MG63 (cell line): ENCODE measurements around the gene ATG13. TPM values are rescaled to one million over a fixed set of nuclear protein-coding genes. Genes with fewer than 3 reads are reported as not detected.

Source experiments
- DNase-seq: peaks from one replicate; pipeline ENCODE4 v3.0.0-alpha.2; 2020
- H3K27me3 ChIP-seq: fragments of 250-450 bp; sonication (Bioruptor Pico); 2 replicates; pipeline ENCODE4 v1.5.1; 2020; ENCODE audit warnings: mild to moderate bottlenecking, moderate library complexity
- H3K36me3 ChIP-seq: fragments of 250-450 bp; sonication (Bioruptor Pico); 2 replicates; pipeline ENCODE4 v1.5.1; 2020; ENCODE audit warnings: mild to moderate bottlenecking, moderate library complexity
- H3K4me3 ChIP-seq: fragments of 250-450 bp; sonication (Bioruptor Pico); 2 replicates; pipeline ENCODE4 v1.5.1; 2020; ENCODE audit warnings: mild to moderate bottlenecking, moderate library complexity
- H3K9me3 ChIP-seq: fragments of 250-450 bp; sonication (Bioruptor Pico); 2 replicates; pipeline ENCODE4 v1.5.1; 2020; ENCODE audit warnings: mild to moderate bottlenecking, moderate library complexity
- total RNA-seq: library from RNA; depleted of rRNA; stranded (reverse); fragments of >200 nt; shearing (Covaris generic); gene quantifications from 2 replicates; pipeline ENCODE4 v1.2.3, GENCODE V29; 2014; ENCODE audit warnings: low replicate concordance

ATG13 gene
- total RNA-seq, 1 experiment from 2014 or later = 41.2 TPM

- Histone ChIP-seq H3K4me3 (no peak overlapping the region), H3K36me3 (peaks cover 8% of the 10 kb centered on the region), H3K9me3 (no peaks in the 10 kb centered on the region), H3K27me3 (no peaks in the 10 kb centered on the region)
- no peak for DNase-seq
These were observed 16.2 kb downstream of the ATG13 start for GRCh38 chr11:46633291-46634217.

- no peaks in the 10 kb centered on the region for H3K9me3 ChIP-seq
- H3K27me3 ChIP-seq = no peaks in the 10 kb centered on the region
- peaks cover 8% of the 10 kb centered on the region for H3K36me3 ChIP-seq
- H3K4me3 ChIP-seq = no peak overlapping the region
- no peak for DNase-seq
These were observed 18.3 kb downstream of the ATG13 start for GRCh38 chr11:46635557-46636139.

- peaks cover 7% of the 10 kb centered on the region for H3K36me3 ChIP-seq
- H3K27me3 ChIP-seq = no peaks in the 10 kb centered on the region
- H3K4me3 ChIP-seq = no peak overlapping the region
- no peaks in the 10 kb centered on the region for H3K9me3 ChIP-seq
- no peak for DNase-seq
These were observed 20.2 kb downstream of the ATG13 start for GRCh38 chr11:46637546-46637945.

GRCh38 chr11:46639197-46639839 lies 22.0 kb downstream of the ATG13 start:
- Histone ChIP-seq H3K27me3 (no peaks in the 10 kb centered on the region), H3K9me3 (no peaks in the 10 kb centered on the region), H3K4me3 (no peak overlapping the region), H3K36me3 (peaks cover 10% of the 10 kb centered on the region)
- DNase-seq = no peak

- H3K27me3 ChIP-seq = no peaks in the 10 kb centered on the region
These were observed 22.9 kb downstream of the ATG13 start for GRCh38 chr11:46640036-46640788.

GRCh38 chr11:46641639-46642038 lies 24.3 kb downstream of the ATG13 start:
- no peak for DNase-seq
- Histone ChIP-seq H3K9me3 (no peaks in the 10 kb centered on the region), H3K4me3 (no peak overlapping the region), H3K27me3 (no peaks in the 10 kb centered on the region), H3K36me3 (peaks cover 17% of the 10 kb centered on the region)

More at GRCh38 chr11:46640036-46640788, 22.9 kb downstream of the ATG13 start:
- DNase-seq = no peak
- no peaks in the 10 kb centered on the region for H3K9me3 ChIP-seq
- peaks cover 10% of the 10 kb centered on the region for H3K36me3 ChIP-seq
- H3K4me3 ChIP-seq = no peak overlapping the region

GRCh38 chr11:46642627-46643335 lies 25.4 kb downstream of the ATG13 start:
- no peak for DNase-seq
- Histone ChIP-seq H3K4me3 (no peak overlapping the region), H3K9me3 (no peaks in the 10 kb centered on the region), H3K36me3 (peaks cover 25% of the 10 kb centered on the region), H3K27me3 (no peaks in the 10 kb centered on the region)

- peaks cover 26% of the 10 kb centered on the region for H3K36me3 ChIP-seq
- DNase-seq = no peak
- no peak overlapping the region for H3K4me3 ChIP-seq
- no peaks in the 10 kb centered on the region for H3K27me3 ChIP-seq
- no peaks in the 10 kb centered on the region for H3K9me3 ChIP-seq
These were observed 26.2 kb downstream of the ATG13 start for GRCh38 chr11:46643531-46643930.

- Histone ChIP-seq H3K36me3 (peaks cover 26% of the 10 kb centered on the region), H3K9me3 (no peaks in the 10 kb centered on the region), H3K27me3 (no peaks in the 10 kb centered on the region), H3K4me3 (no peak overlapping the region)
- DNase-seq = no peak
These were observed 26.6 kb downstream of the ATG13 start for GRCh38 chr11:46643986-46644385.

GRCh38 chr11:46649180-46649738 lies 31.9 kb downstream of the ATG13 start:
- Histone ChIP-seq H3K36me3 (peaks cover 39% of the 10 kb centered on the region), H3K9me3 (no peaks in the 10 kb centered on the region), H3K27me3 (no peaks in the 10 kb centered on the region), H3K4me3 (no peak overlapping the region)
- peak; percentile 38 for DNase-seq

- H3K27me3 ChIP-seq = no peaks in the 10 kb centered on the region
- H3K36me3 ChIP-seq = peaks cover 41% of the 10 kb centered on the region
- H3K4me3 ChIP-seq = no peak overlapping the region
- no peaks in the 10 kb centered on the region for H3K9me3 ChIP-seq
- DNase-seq = no peak
These were observed 38.3 kb downstream of the ATG13 start for GRCh38 chr11:46655631-46656030.

- Histone ChIP-seq H3K9me3 (no peaks in the 10 kb centered on the region), H3K27me3 (no peaks in the 10 kb centered on the region), H3K4me3 (no peak overlapping the region), H3K36me3 (peaks cover 36% of the 10 kb centered on the region)
- DNase-seq = no peak
These were observed 39.8 kb downstream of the ATG13 start for GRCh38 chr11:46657186-46657585.

GRCh38 chr11:46658259-46658658 lies 40.9 kb downstream of the ATG13 start:
- no peaks in the 10 kb centered on the region for H3K9me3 ChIP-seq
- DNase-seq = peak; percentile 23
- H3K27me3 ChIP-seq = no peaks in the 10 kb centered on the region
- H3K36me3 ChIP-seq = peaks cover 35% of the 10 kb centered on the region
- H3K4me3 ChIP-seq = no peak overlapping the region

- DNase-seq = no peak
- Histone ChIP-seq H3K9me3 (no peaks in the 10 kb centered on the region), H3K27me3 (no peaks in the 10 kb centered on the region), H3K36me3 (peaks cover 37% of the 10 kb centered on the region), H3K4me3 (no peak overlapping the region)
These were observed 42.6 kb downstream of the ATG13 start for GRCh38 chr11:46659908-46660307.

- Histone ChIP-seq H3K4me3 (no peak overlapping the region), H3K9me3 (no peaks in the 10 kb centered on the region), H3K27me3 (no peaks in the 10 kb centered on the region), H3K36me3 (peaks cover 40% of the 10 kb centered on the region)
- DNase-seq = no peak
These were observed 44.5 kb downstream of the ATG13 start for GRCh38 chr11:46661836-46662235.

GRCh38 chr11:46662366-46662765 lies 45.0 kb downstream of the ATG13 start:
- H3K4me3 ChIP-seq = no peak overlapping the region
- H3K36me3 ChIP-seq = peaks cover 39% of the 10 kb centered on the region
- H3K27me3 ChIP-seq = no peaks in the 10 kb centered on the region
- no peaks in the 10 kb centered on the region for H3K9me3 ChIP-seq
- no peak for DNase-seq
